NOMO-1 (cell line): ENCODE measurements around the gene MAN2B1.
"Not testable (repeated sequence)": the region's sequence is repeated elsewhere in the genome, so short reads cannot be mapped to it uniquely, and the experiment has no call there.

Experiments used
- DNase-seq, 2 experiments: peaks; one replicate each; lab custom pipeline; 2025; ENCODE audit not compliant: unreplicated experiment in 2 of 2; lab: John Stamatoyannopoulos, UW

The MAN2B1 gene

DNA sequence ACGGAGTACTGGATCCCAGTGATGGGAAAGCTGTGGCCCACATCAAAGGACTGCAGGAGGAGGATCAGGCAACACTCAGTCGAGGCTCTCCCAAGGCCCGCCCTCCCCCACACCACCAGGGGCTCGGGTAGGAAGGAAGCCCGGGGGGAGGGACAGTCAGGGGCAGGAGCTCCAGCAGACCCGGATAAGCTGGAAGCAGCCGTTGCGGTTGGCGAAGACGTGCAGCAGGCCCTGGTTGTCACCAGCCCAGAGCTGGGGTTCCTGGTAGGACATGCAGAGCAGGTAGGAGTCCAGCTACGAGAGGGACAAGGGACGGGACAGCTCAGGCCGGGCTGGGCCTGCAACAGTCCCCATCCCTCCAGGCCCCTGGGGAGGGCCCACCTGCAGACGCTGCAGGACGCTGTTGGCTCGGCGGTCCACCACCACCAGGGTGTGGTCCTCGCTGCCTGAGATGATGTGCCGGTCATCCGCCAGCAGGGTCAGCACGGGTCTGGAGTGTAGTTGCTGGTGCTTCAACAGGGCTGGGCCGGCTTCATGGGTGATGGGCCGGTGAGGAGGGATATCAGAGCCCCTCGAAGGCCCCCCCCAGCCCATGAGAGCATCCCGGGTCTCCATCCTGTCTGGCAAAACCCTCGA lies 23.2 kb upstream of the MAN2B1 start:
- no peak for DNase-seq

GRCh38 chr19:12689012-12689411 lies 22.5 kb upstream of the MAN2B1 start:
- DNase-seq = no peak

GRCh38 chr19:12687496-12688196 lies 21.1 kb upstream of the MAN2B1 start, which contains the start of gene GNG14:
GNG14 (plus strand) TSS chr19:12687998; CDS start chr19:12688049, 51 bp downstream.
- no peak for DNase-seq

DNA sequence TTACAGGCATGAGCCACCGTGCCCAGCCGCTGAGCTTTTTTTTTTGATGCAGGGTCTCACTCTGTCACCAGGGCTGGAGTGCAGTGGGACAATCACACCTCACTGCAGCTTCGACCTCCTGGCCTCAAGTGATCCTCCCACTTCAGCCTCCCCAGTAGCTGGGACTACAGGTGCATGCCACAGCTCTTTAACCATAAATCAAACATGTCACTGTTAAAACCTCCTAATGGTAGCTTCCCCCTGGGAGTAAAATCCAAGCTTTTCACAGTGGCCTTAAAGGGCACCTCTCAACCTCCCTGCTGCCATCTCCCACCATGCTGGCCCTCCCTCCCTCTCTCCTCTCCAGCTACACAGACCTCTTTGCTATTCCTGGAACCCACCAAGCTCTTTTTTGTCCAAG lies 19.3 kb upstream of the MAN2B1 start:
- DNase-seq = no peak

GRCh38 chr19:12681074-12681987 lies 14.8 kb upstream of the MAN2B1 start, which contains the start of gene DHPS:
DHPS (minus strand) TSS chr19:12681880; CDS start chr19:12681766, 114 bp downstream.
- peak; percentile 94 to 96 for DNase-seq

GRCh38 chr19:12680034-12680433 lies 13.5 kb upstream of the MAN2B1 start:
- no peak for DNase-seq

DNA sequence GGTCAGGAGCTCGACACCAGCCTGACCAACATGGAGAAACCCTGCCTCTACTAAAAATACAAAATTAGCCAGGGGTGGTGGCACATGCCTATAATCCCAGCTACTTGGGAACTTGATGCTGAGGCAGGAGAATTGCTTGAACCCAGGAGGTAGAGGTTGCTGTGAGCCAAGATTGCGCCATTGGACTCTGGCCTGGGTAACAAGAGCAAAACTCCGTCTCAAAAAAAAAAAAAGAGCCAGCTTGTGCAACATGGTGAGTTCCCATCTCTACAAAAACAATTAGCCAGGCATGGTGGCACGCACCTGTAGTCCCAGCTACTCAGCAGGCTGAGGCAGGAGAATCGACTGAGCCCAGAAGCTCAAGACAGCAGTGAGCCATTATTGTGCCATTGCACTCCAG lies 11.5 kb upstream of the MAN2B1 start:
- DNase-seq = not testable (repeated sequence)

DNA sequence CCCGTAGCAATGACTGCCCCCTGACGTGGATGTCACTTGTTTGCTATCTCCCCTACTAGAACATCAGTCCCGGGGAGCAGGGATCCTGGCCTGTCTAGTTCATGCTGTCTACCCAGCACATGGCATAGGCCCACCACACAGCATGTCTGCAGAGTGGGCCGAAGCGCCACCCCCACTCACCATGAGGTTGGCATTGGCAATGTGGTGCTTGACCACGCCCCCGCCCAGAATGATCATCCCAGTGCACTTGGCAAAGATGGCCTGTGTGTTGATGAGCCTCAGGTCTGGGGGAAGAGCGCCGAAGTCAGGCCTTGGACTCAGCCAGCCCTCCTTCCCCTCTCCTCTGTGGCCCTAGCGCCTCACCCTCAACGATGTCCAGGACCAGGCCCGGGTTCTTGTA lies 10.4 kb upstream of the MAN2B1 start:
- DNase-seq = no peak

- DNase-seq = peak; percentile 23 to 34
Observed at GRCh38 chr19:12676384-12676792, 9.8 kb upstream of the MAN2B1 start.

DNA sequence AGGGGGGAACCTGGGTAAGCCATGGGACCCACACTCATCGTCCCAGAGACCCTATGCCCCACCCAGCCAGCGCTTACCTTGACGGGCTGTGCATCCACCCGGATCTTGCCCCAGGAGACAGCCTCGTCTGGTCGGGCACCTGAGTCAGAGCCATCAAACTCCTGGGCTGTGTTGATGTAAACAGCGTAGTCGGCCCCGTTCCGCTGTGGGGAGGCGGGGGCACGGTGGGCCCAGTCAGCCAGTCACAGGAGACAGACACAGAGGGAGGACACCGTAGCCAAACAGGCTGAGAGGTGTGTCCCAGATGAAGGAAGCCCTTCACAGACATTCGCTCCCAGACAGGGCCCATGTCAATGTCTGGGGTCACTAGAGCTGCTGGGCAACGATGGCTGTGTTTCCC lies 9.4 kb upstream of the MAN2B1 start:
- DNase-seq = no peak

DNA sequence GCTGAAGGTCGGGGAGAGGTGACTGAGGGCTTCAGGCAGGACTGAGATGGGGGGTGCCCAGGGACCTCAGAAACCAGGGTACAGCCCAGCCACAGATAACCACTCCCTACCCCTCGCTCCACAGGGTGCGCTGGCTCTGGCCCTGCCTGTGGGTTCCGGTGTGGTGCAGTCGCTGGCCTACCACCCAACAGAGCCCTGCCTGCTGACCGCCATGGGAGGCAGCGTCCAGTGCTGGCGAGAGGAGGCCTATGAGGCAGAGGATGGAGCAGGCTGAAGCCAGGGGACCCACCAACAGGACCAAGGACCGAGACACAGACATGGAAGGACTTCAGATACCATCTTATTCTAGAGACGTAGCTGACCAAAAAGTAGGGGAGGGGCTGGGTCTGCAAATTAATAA lies 8.9 kb upstream of the MAN2B1 start:
- DNase-seq = no peak

DNA sequence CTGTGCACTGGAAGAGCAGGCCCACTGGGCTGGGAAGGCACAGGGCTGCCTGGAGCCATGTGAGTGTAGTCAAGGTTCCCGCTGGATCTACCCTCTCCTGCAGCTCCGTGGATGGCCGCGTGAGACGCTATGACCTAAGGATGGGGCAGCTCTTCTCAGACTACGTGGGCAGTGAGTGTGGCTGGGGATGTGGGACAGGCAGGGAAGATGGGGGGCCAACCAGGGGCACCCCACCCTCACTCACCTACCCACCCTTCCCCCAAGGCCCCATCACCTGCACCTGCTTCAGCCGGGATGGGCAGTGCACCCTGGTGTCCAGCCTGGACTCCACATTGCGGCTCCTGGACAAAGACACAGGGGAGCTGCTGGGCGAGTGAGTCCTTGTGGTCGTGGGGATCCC lies 6.2 kb upstream of the MAN2B1 start:
- no peak for DNase-seq

DNA sequence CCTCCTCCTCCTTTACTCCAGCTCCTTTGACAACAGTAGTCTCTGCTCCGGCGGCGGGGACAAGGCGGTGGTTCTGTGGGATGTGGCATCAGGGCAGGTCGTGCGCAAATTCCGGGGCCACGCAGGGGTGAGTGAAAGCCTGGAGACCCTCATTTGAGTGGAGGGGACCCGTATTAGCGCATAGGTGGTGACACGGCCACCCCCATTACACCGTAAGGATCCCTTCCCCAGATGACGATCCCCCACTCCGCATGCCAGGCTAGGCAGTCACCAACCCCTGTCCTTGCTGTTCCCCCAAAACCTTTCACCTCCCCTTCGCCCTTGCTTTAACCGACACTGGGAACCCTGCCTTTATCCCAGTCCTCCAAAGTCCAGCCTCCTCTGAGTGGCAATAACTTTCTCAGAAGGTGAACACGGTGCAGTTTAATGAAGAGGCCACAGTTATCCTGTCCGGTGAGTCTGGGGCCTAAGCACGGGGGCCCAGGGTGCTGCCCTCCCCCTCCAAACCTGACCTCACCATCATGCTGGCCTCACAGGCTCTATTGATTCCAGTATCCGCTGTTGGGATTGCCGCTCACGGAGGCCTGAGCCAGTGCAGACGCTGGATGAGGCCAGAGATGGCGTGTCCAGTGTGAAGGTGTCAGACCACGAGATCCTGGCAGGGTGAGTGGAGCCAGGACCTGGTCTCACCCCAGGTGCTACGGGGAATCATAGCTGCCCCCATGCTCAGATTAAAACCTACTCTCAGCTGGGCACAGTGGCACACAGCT lies 3.8 kb upstream of the MAN2B1 start:
- no peak for DNase-seq

DNA sequence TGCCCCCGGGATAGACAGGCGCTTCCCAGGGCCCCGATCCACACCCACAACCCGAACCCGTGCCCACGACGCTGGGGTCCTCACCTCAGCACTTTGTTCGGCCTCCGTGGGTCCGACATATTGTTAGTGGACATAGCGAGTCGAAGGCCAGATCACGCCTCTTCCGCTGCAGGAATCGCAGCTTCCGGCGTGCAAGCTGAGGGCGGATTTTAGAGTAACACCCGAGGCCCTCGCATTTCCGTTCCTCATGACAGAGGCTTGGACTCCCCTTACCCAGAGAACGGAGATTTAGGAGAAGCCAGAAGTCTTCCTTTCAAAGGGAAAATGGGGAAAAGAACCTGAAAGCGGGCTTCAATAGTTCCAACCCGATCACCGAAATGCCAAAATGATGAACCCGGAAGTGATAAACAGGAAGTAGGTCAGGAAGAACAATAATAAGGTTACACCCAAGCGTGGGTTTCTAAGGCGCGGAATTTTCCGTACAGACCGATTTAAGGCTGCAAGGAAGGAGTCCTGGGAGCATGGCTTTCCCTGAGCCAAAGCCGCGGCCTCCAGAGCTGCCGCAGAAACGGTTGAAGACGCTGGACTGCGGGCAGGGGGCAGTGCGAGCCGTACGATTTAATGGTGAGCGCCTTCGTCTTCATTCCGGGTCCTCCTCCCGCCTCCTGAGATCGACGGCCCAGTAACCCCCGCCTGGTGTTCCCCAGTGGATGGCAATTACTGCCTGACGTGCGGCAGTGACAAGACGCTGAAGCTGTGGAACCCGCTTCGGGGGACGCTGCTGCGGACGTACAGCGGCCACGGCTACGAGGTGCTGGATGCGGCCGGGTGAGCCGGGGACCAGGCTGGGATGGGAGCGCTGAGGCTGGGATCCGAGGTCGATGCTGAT lies 3.0 kb upstream of the MAN2B1 start:
- DNase-seq = peak; percentile 66 to 69

DNA sequence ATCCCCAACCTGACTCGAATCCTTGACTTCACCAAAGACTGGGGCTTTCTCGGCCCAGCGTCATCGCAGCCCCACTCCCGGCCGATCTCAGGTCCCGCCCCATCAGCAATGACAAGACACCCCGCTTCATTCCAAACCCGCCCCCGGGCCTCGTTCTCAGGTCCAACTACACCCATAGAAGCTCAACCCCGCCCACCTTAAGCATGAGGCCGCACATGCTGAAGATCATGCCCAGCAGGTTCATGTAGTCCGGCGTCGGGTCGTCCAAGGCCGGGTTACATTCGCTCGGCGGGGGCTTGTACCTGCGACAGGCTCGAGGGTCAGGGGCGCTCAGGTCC lies 2.4 kb upstream of the MAN2B1 start:
- no peak for DNase-seq

DNA sequence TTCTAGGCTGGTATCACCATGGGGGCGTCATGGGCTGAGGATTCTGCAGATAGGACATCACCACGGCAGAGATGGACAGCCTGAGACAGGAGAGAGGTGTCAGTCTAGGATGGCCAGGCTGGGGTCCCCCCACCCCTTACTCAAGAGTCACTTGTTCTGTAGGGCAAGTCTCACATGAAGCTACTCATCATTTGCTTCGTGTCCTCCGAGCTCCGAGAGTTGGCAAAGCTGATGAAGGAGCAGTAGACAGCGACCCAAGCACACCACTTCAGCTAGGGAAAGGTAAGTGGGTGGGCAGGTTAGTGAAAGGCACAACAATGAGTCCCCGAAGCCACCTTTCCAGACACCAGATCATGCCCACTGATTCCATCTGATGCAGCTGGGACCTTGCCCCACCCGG lies 1.8 kb upstream of the MAN2B1 start:
- no peak for DNase-seq

- no peak for DNase-seq
Observed at GRCh38 chr19:12667731-12668302, 1.3 kb upstream of the MAN2B1 start.

GRCh38 chr19:12665671-12666264 lies 774 bp downstream of the MAN2B1 start:
- DNase-seq = no peak

- DNase-seq = peak; percentile 95
Observed at GRCh38 chr19:12665281-12665573, 1.3 kb downstream of the MAN2B1 start.
